ENCODE results near the gene ZNF516. TPM values are rescaled to one million over a fixed set of nuclear protein-coding genes. Genes with fewer than 3 reads are reported as not detected.

Gene ZNF516
- polyA plus RNA-seq, 5 donors = 33.2 to 54.7 (median 42.2) TPM

- peak; percentile 52 to 67 for DNase-seq
Measured at GRCh38 chr18:76491776-76492668, 3.0 kb downstream of the ZNF516 start.

GRCh38 chr18:76491473-76491775, 3.6 kb downstream of the ZNF516 start:
- DNase-seq = peak in 1 of 2 donors; percentile 58

- peak; percentile 50 to 54 for DNase-seq
Measured at GRCh38 chr18:76490670-76491472, 4.2 kb downstream of the ZNF516 start.

GRCh38 chr18:76490033-76490432, 5.0 kb downstream of the ZNF516 start:
- DNase-seq = no peak

GRCh38 chr18:76489081-76489480, 6.0 kb downstream of the ZNF516 start:
- no peak for DNase-seq

- no peak for DNase-seq
Measured at GRCh38 chr18:76488190-76488589, 6.9 kb downstream of the ZNF516 start.

GRCh38 chr18:76487782-76488181, 7.3 kb downstream of the ZNF516 start:
- DNase-seq = no peak

- DNase-seq = peak in 1 of 2 donors; percentile 60
Measured at GRCh38 chr18:76487070-76487469, 8.0 kb downstream of the ZNF516 start.

- DNase-seq = no peak
Measured at GRCh38 chr18:76486574-76486973, 8.5 kb downstream of the ZNF516 start.

GRCh38 chr18:76486038-76486437, 9.0 kb downstream of the ZNF516 start:
- DNase-seq = no peak

- no peak for DNase-seq
Measured at GRCh38 chr18:76484749-76485387, 10.2 kb downstream of the ZNF516 start.

- no peak for DNase-seq
Measured at GRCh38 chr18:76483780-76484179, 11.3 kb downstream of the ZNF516 start.

GRCh38 chr18:76482971-76483691, 11.9 kb downstream of the ZNF516 start:
- DNase-seq = no peak

- DNase-seq = no peak
Measured at GRCh38 chr18:76482267-76482666, 12.8 kb downstream of the ZNF516 start.

- no peak for DNase-seq
Measured at GRCh38 chr18:76480913-76481312, 14.1 kb downstream of the ZNF516 start.

GRCh38 chr18:76479351-76480238, 15.4 kb downstream of the ZNF516 start:
- DNase-seq = no peak

GRCh38 chr18:76476665-76477561, 18.1 kb downstream of the ZNF516 start:
- DNase-seq = no peak

GRCh38 chr18:76475450-76476194, 19.4 kb downstream of the ZNF516 start:
- no peak for DNase-seq

GRCh38 chr18:76474824-76475223, 20.2 kb downstream of the ZNF516 start:
- no peak for DNase-seq
